DOHH2 (cell line): ENCODE results near the gene MCAT.

Experiments used
- H3F3A ChIP-seq: fragments of 200-600 bp; sonication (generic), shearing (Covaris generic); 2 replicates; pipeline ENCODE4 v1.6.0; 2016; ENCODE audit warnings: antibody characterized with exemption, mild to moderate bottlenecking; ENCODE audit not compliant: control insufficient read depth, insufficient read depth
- H3K27ac ChIP-seq: fragments of 200-600 bp; sonication (generic); 2 replicates; pipeline ENCODE4 v1.5.1; 2014; ENCODE audit warnings: low read depth, mild to moderate bottlenecking, low read length, moderate library complexity
- H3K27me3 ChIP-seq: fragments of 200-600 bp; sonication (generic); 2 replicates; pipeline ENCODE4 v1.6.1; 2014; ENCODE audit warnings: mild to moderate bottlenecking, low read length, mixed read lengths; ENCODE audit not compliant: control insufficient read depth
- H3K36me3 ChIP-seq: fragments of 200-600 bp; sonication (generic); 2 replicates; pipeline ENCODE4 v1.6.1; 2014; ENCODE audit warnings: mild to moderate bottlenecking, low read length, moderate library complexity, mixed read lengths; ENCODE audit not compliant: control insufficient read depth
- H3K4me1 ChIP-seq: fragments of 200-600 bp; sonication (generic); 2 replicates; pipeline ENCODE4 v1.6.1; 2014; ENCODE audit warnings: mild to moderate bottlenecking, low read length, mixed read lengths; ENCODE audit not compliant: control insufficient read depth
- H3K4me2 ChIP-seq: fragments of 200-600 bp; sonication (generic); 2 replicates; pipeline ENCODE4 v1.6.0; 2014; ENCODE audit warnings: mild to moderate bottlenecking, low read length, moderate library complexity
- H3K4me3 ChIP-seq: fragments of 200-600 bp; sonication (generic); 2 replicates; pipeline ENCODE4 v1.5.1; 2014; ENCODE audit warnings: mild to moderate bottlenecking, low read length, mixed read lengths
- H3K79me2 ChIP-seq: fragments of 200-600 bp; sonication (generic); 2 replicates; pipeline ENCODE4 v1.6.1; 2014; ENCODE audit warnings: mild to moderate bottlenecking, low read length, mixed read lengths; ENCODE audit not compliant: control insufficient read depth
- H3K9me2 ChIP-seq: fragments of 200-600 bp; sonication (generic); replicated peaks from 2 replicates; pipeline ENCODE4 v1.6.1; 2014; ENCODE audit warnings: mild to moderate bottlenecking, low read length, mixed read lengths; ENCODE audit not compliant: control insufficient read depth
- H3K9me3 ChIP-seq: fragments of 200-600 bp; sonication (generic); 2 replicates; pipeline ENCODE4 v1.6.1; 2014; ENCODE audit warnings: antibody characterized with exemption, low read length, mixed read lengths; ENCODE audit not compliant: control insufficient read depth, insufficient read depth
- H4K20me1 ChIP-seq: fragments of 200-600 bp; sonication (generic); 2 replicates; pipeline ENCODE4 v1.6.0; 2014; ENCODE audit warnings: low read depth, mild to moderate bottlenecking, antibody characterized with exemption, low read length, moderate library complexity; ENCODE audit not compliant: control insufficient read depth, insufficient read depth
- CTCF ChIP-seq: fragments of 200-600 bp; sonication (generic); IDR thresholded peaks from one replicate; pipeline ENCODE4 v1.5.1; 2014; ENCODE audit warnings: antibody characterized with exemption, mild to moderate bottlenecking, low read depth, low read length; ENCODE audit not compliant: poor library complexity, severe bottlenecking
- EZH2phosphoT487 ChIP-seq: fragments of 200-600 bp; sonication (generic); IDR thresholded peaks from 2 replicates; pipeline ENCODE4 v1.6.1; 2017; ENCODE audit warnings: borderline replicate concordance, mild to moderate bottlenecking, antibody characterized with exemption, low read length, moderate library complexity, mixed read lengths

MCAT gene

GRCh38 chr22:43155789-43156188 lies 12.6 kb upstream of the MCAT start:
- Histone ChIP-seq H3K36me3 (no peaks in the 10 kb centered on the region), H4K20me1 (no peaks in the 10 kb centered on the region), H3K4me1 (peaks cover 28% of the 10 kb centered on the region)

GRCh38 chr22:43154887-43155536 lies 11.8 kb upstream of the MCAT start:
- Histone ChIP-seq H3K4me1 (peaks cover 28% of the 10 kb centered on the region), H3K4me3 (no peak overlapping the region), H3K27me3 (peaks cover 14% of the 10 kb centered on the region), H3F3A (no peaks in the 10 kb centered on the region; the same call in 1 of the 2 replicates), H3K9me2 (no peaks in the 10 kb centered on the region), H3K79me2 (no peaks in the 10 kb centered on the region), H3K9me3 (no peaks in the 10 kb centered on the region), H3K4me2 (no peak overlapping the region), H3K36me3 (no peaks in the 10 kb centered on the region), H4K20me1 (no peaks in the 10 kb centered on the region), H3K27ac (no peak overlapping the region)
- no peak for TF ChIP-seq EZH2phosphoT487
- no peak for TF ChIP-seq CTCF

More at GRCh38 chr22:43155789-43156188, 12.6 kb upstream of the MCAT start:
- Histone ChIP-seq H3K27ac (no peak overlapping the region), H3K27me3 (peaks cover 14% of the 10 kb centered on the region), H3K9me2 (no peaks in the 10 kb centered on the region), H3K79me2 (no peaks in the 10 kb centered on the region), H3K9me3 (no peaks in the 10 kb centered on the region), H3K4me2 (no peak overlapping the region), H3K4me3 (no peak overlapping the region), H3F3A (no peaks in the 10 kb centered on the region; the same call in 1 of the 2 replicates)
- TF ChIP-seq EZH2phosphoT487: no peak
- no peak for TF ChIP-seq CTCF

GRCh38 chr22:43153899-43154298 lies 10.7 kb upstream of the MCAT start:
- TF ChIP-seq CTCF (no peak), EZH2phosphoT487 (no peak)
- no peaks in the 10 kb centered on the region for H3K9me3 ChIP-seq
- no peak overlapping the region for H3K27ac ChIP-seq

More at GRCh38 chr22:43153899-43154298, 10.7 kb upstream of the MCAT start:
- Histone ChIP-seq H3K79me2 (no peaks in the 10 kb centered on the region), H3K36me3 (no peaks in the 10 kb centered on the region), H3K4me3 (no peak overlapping the region), H3F3A (no peaks in the 10 kb centered on the region; the same call in 1 of the 2 replicates), H4K20me1 (no peaks in the 10 kb centered on the region), H3K4me1 (peaks cover 29% of the 10 kb centered on the region), H3K4me2 (peak overlapping the region; percentile 20), H3K27me3 (peaks cover 14% of the 10 kb centered on the region), H3K9me2 (no peaks in the 10 kb centered on the region)
